PC-3 (cell line): ENCODE measurements around the gene TEX14.

Experiments used
- CTCF ChIP-seq: fragments of 300-600 bp; sonication (generic); conservative IDR thresholded peaks from 2 replicates; pipeline ENCODE4 v1.5.1; 2017; ENCODE audit warnings: antibody characterized with exemption, low read depth, mild to moderate bottlenecking, low read length
- EZH2 ChIP-seq: fragments of 300-600 bp; sonication (generic); IDR thresholded peaks from one replicate; pipeline ENCODE4 v1.6.1; 2017; ENCODE audit warnings: antibody characterized with exemption, mild to moderate bottlenecking, low read length; ENCODE audit not compliant: unreplicated experiment

GRCh38 chr17:58574025-58574424 is 117.8 kb downstream of the TEX14 start:
- TF ChIP-seq CTCF, result no peak
- no peak for TF ChIP-seq EZH2
